Spinal cord (tissue), 10 donors: Measurements from ENCODE around the gene LIMS1. TPM values are rescaled to one million over a fixed set of nuclear protein-coding genes. Genes with fewer than 3 reads are reported as not detected.
A peak's percentile ranks its signal among the peaks of the same experiment; 100 is the strongest.

Experiments used
- DNase-seq, 6 donors: peaks; one replicate each; pipeline versions ENCODE4 v3.0.0 to v3.0.0-alpha.2; 2013 to 2015; ENCODE audit warnings: low spot score in 6 of 6, low read depth in 4 of 6
- H3K27ac ChIP-seq: one replicate; pipeline ENCODE4 v1.5.1; 2013; ENCODE audit warnings: low read depth, low read length, control low read depth
- H3K27me3 ChIP-seq: one replicate; pipeline ENCODE4 v1.6.1; 2013; ENCODE audit warnings: low read length; ENCODE audit not compliant: control insufficient read depth, insufficient read depth
- H3K36me3 ChIP-seq: one replicate; pipeline ENCODE4 v1.6.1; 2013; ENCODE audit warnings: low read length; ENCODE audit not compliant: control insufficient read depth, insufficient read depth
- H3K4me1 ChIP-seq: one replicate; pipeline ENCODE4 v1.6.1; 2013; ENCODE audit warnings: low read length; ENCODE audit not compliant: control insufficient read depth, insufficient read depth
- H3K4me3 ChIP-seq: one replicate; pipeline ENCODE4 v1.5.1; 2013; ENCODE audit warnings: low read depth, low read length, control low read depth
- H3K9me3 ChIP-seq: one replicate; pipeline ENCODE4 v1.6.1; 2013; ENCODE audit warnings: low read length; ENCODE audit not compliant: control insufficient read depth, insufficient read depth
- WGBS: methylation state at CpG from one replicate; pipeline ENCODE4 v1.1.5; 2013; ENCODE audit warnings: missing lambda C conversion rate; ENCODE audit not compliant: insufficient coverage; 5-methylcytosine and 5-hydroxymethylcytosine counted together
- polyA plus RNA-seq, 2 donors: library from polyadenylated mRNA; unstranded; fragments of 120-200 nt; gene quantifications; one replicate each; pipeline ENCODE4 v1.2.1, GENCODE V29; 2013; ENCODE audit not compliant: insufficient read length in 2 of 2
- total RNA-seq, 2 donors: library from RNA; depleted of rRNA in 1 of 2; stranded (reverse); fragments of 120-200 nt in 1 of 2; fragments of >200 nt in 1 of 2; gene quantifications; one replicate each; pipeline versions ENCODE4 v1.2.3 to v1.2.4, GENCODE V29; 2013 to 2014
- donor health status: healthy.

Gene LIMS1
- total and polyA plus RNA-seq, 4 donors = 26.2 to 46.1 (median 38.7) TPM

- H3K4me1 ChIP-seq = peaks cover 28% of the 10 kb centered on the region
- WGBS = no CpG with 5 or more reads among the region's 2 CpGs
- no peak overlapping the region for H3K27ac ChIP-seq
Observed at GRCh38 chr2:108616751-108617161, 82.5 kb downstream of the LIMS1 start.

GRCh38 chr2:108617617-108618016, 83.3 kb downstream of the LIMS1 start:
- no peak for DNase-seq
- Histone ChIP-seq H3K9me3 (no peaks in the 10 kb centered on the region), H3K27ac (no peak overlapping the region), H3K36me3 (no peaks in the 10 kb centered on the region), H3K27me3 (no peaks in the 10 kb centered on the region), H3K4me1 (peaks cover 26% of the 10 kb centered on the region), H3K4me3 (no peak overlapping the region)
- WGBS = 100% methylated on average over 1 of the region's 2 CpGs

More at GRCh38 chr2:108616751-108617161, 82.5 kb downstream of the LIMS1 start:
- H3K4me3 ChIP-seq = no peak overlapping the region
- H3K27me3 ChIP-seq = no peaks in the 10 kb centered on the region
- DNase-seq = peak in 2 of 6 donors; percentile 48 to 84
- no peaks in the 10 kb centered on the region for H3K36me3 ChIP-seq
- no peaks in the 10 kb centered on the region for H3K9me3 ChIP-seq

- H3K4me1 ChIP-seq = peaks cover 16% of the 10 kb centered on the region
- DNase-seq = peak in 1 of 6 donors; percentile 43
- WGBS = no CpG with 5 or more reads among the region's 8 CpGs
- H3K9me3 ChIP-seq = no peaks in the 10 kb centered on the region
- H3K4me3 ChIP-seq = no peak overlapping the region
- H3K27me3 ChIP-seq = no peaks in the 10 kb centered on the region
- no peak overlapping the region for H3K27ac ChIP-seq
- no peaks in the 10 kb centered on the region for H3K36me3 ChIP-seq
Observed at GRCh38 chr2:108619925-108620620, 85.8 kb downstream of the LIMS1 start.

- Histone ChIP-seq H3K4me1 (peaks cover 13% of the 10 kb centered on the region), H3K27ac (peak overlapping the region; percentile 17), H3K4me3 (no peak overlapping the region), H3K9me3 (no peaks in the 10 kb centered on the region), H3K27me3 (no peaks in the 10 kb centered on the region), H3K36me3 (no peaks in the 10 kb centered on the region)
- WGBS = no CpG with 5 or more reads among the region's 3 CpGs
- DNase-seq = no peak
Observed at GRCh38 chr2:108620656-108621055, 86.4 kb downstream of the LIMS1 start.

- no peaks in the 10 kb centered on the region for H3K27me3 ChIP-seq
- 36% methylated on average over 5 of the region's 8 CpGs for WGBS
- peaks cover 12% of the 10 kb centered on the region for H3K4me1 ChIP-seq
- no peaks in the 10 kb centered on the region for H3K9me3 ChIP-seq
- peak in 1 of 6 donors; percentile 61 for DNase-seq
- no peaks in the 10 kb centered on the region for H3K36me3 ChIP-seq
- peak overlapping the region; percentile 22 for H3K27ac ChIP-seq
- H3K4me3 ChIP-seq = no peak overlapping the region
Observed at GRCh38 chr2:108621087-108621559, 86.9 kb downstream of the LIMS1 start.

- peak in 1 of 6 donors; percentile 7 for DNase-seq
- Histone ChIP-seq H3K9me3 (no peaks in the 10 kb centered on the region), H3K27me3 (no peaks in the 10 kb centered on the region), H3K27ac (peak overlapping the region; percentile 22), H3K4me1 (peaks cover 9% of the 10 kb centered on the region), H3K4me3 (no peak overlapping the region), H3K36me3 (no peaks in the 10 kb centered on the region)
- no CpG with 5 or more reads among the region's 2 CpGs for WGBS
Observed at GRCh38 chr2:108621687-108622681, 87.7 kb downstream of the LIMS1 start.

- H3K27me3 ChIP-seq = no peaks in the 10 kb centered on the region
- DNase-seq = no peak
- H3K4me3 ChIP-seq = no peak overlapping the region
- 28% methylated on average over 3 of the region's 6 CpGs for WGBS
- H3K27ac ChIP-seq = no peak overlapping the region
- H3K36me3 ChIP-seq = no peaks in the 10 kb centered on the region
- no peaks in the 10 kb centered on the region for H3K9me3 ChIP-seq
- peaks cover 4% of the 10 kb centered on the region for H3K4me1 ChIP-seq
Observed at GRCh38 chr2:108623616-108624015, 89.3 kb downstream of the LIMS1 start.

- WGBS = no CpG with 5 or more reads among the region's 5 CpGs
- Histone ChIP-seq H3K27ac (no peak overlapping the region), H3K4me3 (no peak overlapping the region), H3K4me1 (peaks cover 4% of the 10 kb centered on the region), H3K36me3 (no peaks in the 10 kb centered on the region), H3K27me3 (no peaks in the 10 kb centered on the region), H3K9me3 (no peaks in the 10 kb centered on the region)
- DNase-seq = no peak
Observed at GRCh38 chr2:108625186-108625827, 91.0 kb downstream of the LIMS1 start.

GRCh38 chr2:108625828-108626195, 91.5 kb downstream of the LIMS1 start:
- Histone ChIP-seq H3K27me3 (no peaks in the 10 kb centered on the region), H3K27ac (no peak overlapping the region), H3K9me3 (no peaks in the 10 kb centered on the region), H3K4me3 (no peak overlapping the region), H3K36me3 (no peaks in the 10 kb centered on the region), H3K4me1 (peaks cover 4% of the 10 kb centered on the region)
- WGBS = 26% methylated on average over 2 of the region's 2 CpGs
- no peak for DNase-seq
